PC-3 (cell line): ENCODE data around the gene OMD. TPM values are rescaled to one million over a fixed set of nuclear protein-coding genes. Genes with fewer than 3 reads are reported as not detected.

Experiments used
- ATAC-seq: fragments of 200-7000 bp; cut with Tn5 transposase; 2 replicates; pipeline ENCODE4 v1.9.1; 2020; ENCODE audit warnings: mild to moderate bottlenecking, moderate library complexity
- BruUV-seq: library from RNA; stranded (reverse); fragments of 400-500 nt; replicated peaks from 2 replicates; lab custom pipeline; 2021; lab: Mats Ljungman, UMichigan
- CTCF ChIA-PET: fragments of 300-600 bp; sonication (Branson Sonifier 250); formaldehyde crosslinking; loops from one replicate; lab custom pipeline; 2022; ENCODE audit warnings: antibody characterized with exemption; lab: Charles Lee
- POLR2A ChIA-PET: fragments of 300-600 bp; sonication (Branson Sonifier 250); formaldehyde crosslinking; loops from one replicate; lab custom pipeline; 2022; ENCODE audit warnings: antibody characterized with exemption; ENCODE audit not compliant: unreplicated experiment; lab: Charles Lee
- DNase-seq: peaks from one replicate; pipeline ENCODE4 v3.0.0-alpha.2; 2015
- H2AFZ ChIP-seq: fragments of 300-600 bp; sonication (generic); 2 replicates; pipeline ENCODE4 v1.6.0; 2016; ENCODE audit warnings: antibody characterized with exemption, low read length
- H3F3A ChIP-seq: fragments of 300-600 bp; sonication (generic); one replicate; pipeline ENCODE4 v1.6.0; 2017; ENCODE audit warnings: antibody characterized with exemption, low read length, control low read depth, mild to moderate bottlenecking; ENCODE audit not compliant: unreplicated experiment
- H3K27ac ChIP-seq: fragments of 300-600 bp; sonication (generic); 2 replicates; pipeline ENCODE4 v1.5.1; 2016; ENCODE audit warnings: mild to moderate bottlenecking, low read length
- H3K27me3 ChIP-seq: fragments of 300-600 bp; sonication (generic); 2 replicates; pipeline ENCODE4 v1.6.1; 2016; ENCODE audit warnings: low read length, mixed read lengths
- H3K36me3 ChIP-seq: fragments of 300-600 bp; sonication (generic); 2 replicates; pipeline ENCODE4 v1.6.1; 2016; ENCODE audit warnings: low read depth, mixed run types, low read length, mixed read lengths
- H3K4me1 ChIP-seq: fragments of 300-600 bp; sonication (generic); 2 replicates; pipeline ENCODE4 v1.5.1; 2016; ENCODE audit warnings: low read length; ENCODE audit not compliant: insufficient read depth
- H3K4me2 ChIP-seq: fragments of 300-600 bp; sonication (generic); 2 replicates; pipeline ENCODE4 v1.6.0; 2016; ENCODE audit warnings: low read length
- H3K4me3 ChIP-seq: fragments of 300-600 bp; sonication (generic); 2 replicates; pipeline ENCODE4 v1.5.1; 2016; ENCODE audit warnings: mild to moderate bottlenecking, low read length, mixed read lengths
- H3K79me2 ChIP-seq: fragments of 300-600 bp; sonication (generic); 2 replicates; pipeline ENCODE4 v1.6.1; 2017; ENCODE audit warnings: low read length, mixed read lengths
- H3K9ac ChIP-seq: fragments of 300-600 bp; sonication (generic); 2 replicates; pipeline ENCODE4 v1.6.0; 2016; ENCODE audit warnings: mild to moderate bottlenecking, low read length
- H3K9me2 ChIP-seq: fragments of 300-600 bp; sonication (generic); replicated peaks from 2 replicates; pipeline ENCODE4 v1.6.1; 2016; ENCODE audit warnings: mixed run types, low read length, mixed read lengths
- H3K9me3 ChIP-seq: fragments of 300-600 bp; sonication (generic); 2 replicates; pipeline ENCODE4 v1.6.1; 2016; ENCODE audit warnings: low read length, mixed read lengths
- H4K20me1 ChIP-seq: fragments of 300-600 bp; sonication (generic); 2 replicates; pipeline ENCODE4 v1.6.1; 2016; ENCODE audit warnings: low read length, mixed read lengths
- EZH2 ChIP-seq: fragments of 300-600 bp; sonication (generic); IDR thresholded peaks from one replicate; pipeline ENCODE4 v1.6.1; 2017; ENCODE audit warnings: antibody characterized with exemption, mild to moderate bottlenecking, low read length; ENCODE audit not compliant: unreplicated experiment
- EZH2phosphoT487 ChIP-seq: fragments of 300-600 bp; sonication (generic); IDR thresholded peaks from 2 replicates; pipeline ENCODE4 v1.6.1; 2018; ENCODE audit warnings: mild to moderate bottlenecking, antibody characterized with exemption, low read length, borderline replicate concordance
- intact Hi-C: fragments of 100-400 bp; cut with micrococcal nuclease; formaldehyde crosslinking; loops from 2 replicates; pipeline ENCODE4 v1.9.0; 2023
- total RNA-seq: library from RNA; depleted of rRNA; stranded (reverse); fragments of >200 nt; gene quantifications from 2 replicates; pipeline ENCODE4 v1.2.3, GENCODE V29; 2014
- TF ChIP-seq, protein P1 (sequence below): fragments of 300-600 bp; sonication (generic); conservative IDR thresholded peaks from 2 replicates; pipeline ENCODE4 v1.5.1; 2017; ENCODE audit warnings: antibody characterized with exemption, low read depth, mild to moderate bottlenecking, low read length

Gene OMD
- total RNA-seq, 1 experiment from 2014 or later: not detected

DNA sequence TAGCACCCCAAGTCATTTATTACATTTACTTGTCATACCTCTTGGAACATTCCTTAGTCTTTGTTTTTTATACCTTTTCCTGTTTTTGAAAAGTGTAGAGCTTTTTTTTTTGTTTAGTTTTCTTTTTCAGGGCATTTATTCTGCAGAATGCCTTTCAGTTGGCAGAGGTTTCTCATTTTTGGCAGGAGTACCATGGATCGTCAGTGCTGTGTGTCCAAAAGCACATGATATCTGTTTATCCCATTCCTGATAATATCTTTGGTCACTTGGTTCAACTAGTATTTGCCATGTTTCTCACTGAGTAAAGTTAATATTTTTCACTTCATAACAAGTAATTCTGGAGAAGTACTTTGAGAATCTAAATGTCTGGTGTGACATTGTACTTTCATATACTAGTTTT is 30.6 kb downstream of the OMD start:
- H3F3A ChIP-seq: no peaks in the 10 kb centered on the region
- no peak overlapping the region for H3K9ac ChIP-seq
- no peak overlapping the region for H2AFZ ChIP-seq
- no TSS peak for BruUV-seq
- no peaks in the 10 kb centered on the region for H3K9me3 ChIP-seq
- H3K27ac ChIP-seq: no peak overlapping the region
- ChIA-PET CTCF (no interaction called here), POLR2A (no interaction called here)
- no peak for ATAC-seq
- H3K36me3 ChIP-seq: no peaks in the 10 kb centered on the region
- no peaks in the 10 kb centered on the region for H3K79me2 ChIP-seq
- no peaks in the 10 kb centered on the region for H4K20me1 ChIP-seq
- DNase-seq: no peak
- H3K4me1 ChIP-seq: no peaks in the 10 kb centered on the region
- no peak overlapping the region for H3K4me2 ChIP-seq
- intact Hi-C loops: no loop called here
- H3K4me3 ChIP-seq: no peak overlapping the region
- H3K27me3 ChIP-seq: no peaks in the 10 kb centered on the region
- H3K9me2 ChIP-seq: no peaks in the 10 kb centered on the region
- TF ChIP-seq EZH2phosphoT487: no peak

DNA sequence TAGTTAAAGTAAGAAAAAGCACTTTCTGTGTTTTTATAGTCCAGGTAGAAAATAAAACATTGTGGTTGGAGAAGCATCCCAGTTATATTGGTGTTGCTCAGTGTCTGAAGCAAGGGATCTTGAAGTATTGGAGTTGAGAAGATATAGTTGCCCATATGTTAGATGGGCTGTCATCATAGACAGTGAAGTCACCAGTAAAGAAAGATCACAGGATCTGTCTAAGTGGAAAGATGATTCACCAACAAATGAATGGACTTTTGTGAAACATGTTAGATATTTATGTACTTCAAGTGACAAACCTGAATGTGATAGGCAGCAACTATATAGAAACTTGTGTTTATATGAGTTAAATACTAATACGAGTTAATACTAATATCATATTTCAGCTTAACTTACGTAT is 31.6 kb downstream of the OMD start:
- Histone ChIP-seq H3K4me2 (no peak overlapping the region), H3K27me3 (no peaks in the 10 kb centered on the region), H3F3A (no peaks in the 10 kb centered on the region), H3K9ac (no peak overlapping the region), H4K20me1 (no peaks in the 10 kb centered on the region), H3K27ac (no peak overlapping the region), H2AFZ (no peak overlapping the region), H3K4me1 (no peaks in the 10 kb centered on the region), H3K9me3 (no peaks in the 10 kb centered on the region), H3K36me3 (no peaks in the 10 kb centered on the region), H3K4me3 (no peak overlapping the region), H3K79me2 (no peaks in the 10 kb centered on the region), H3K9me2 (no peaks in the 10 kb centered on the region)
- intact Hi-C loops: no loop called here
- ATAC-seq: no peak
- POLR2A ChIA-PET: no interaction called here
- TF ChIP-seq EZH2phosphoT487 (no peak), EZH2 (no peak)
- TF ChIP-seq, protein P1, sequence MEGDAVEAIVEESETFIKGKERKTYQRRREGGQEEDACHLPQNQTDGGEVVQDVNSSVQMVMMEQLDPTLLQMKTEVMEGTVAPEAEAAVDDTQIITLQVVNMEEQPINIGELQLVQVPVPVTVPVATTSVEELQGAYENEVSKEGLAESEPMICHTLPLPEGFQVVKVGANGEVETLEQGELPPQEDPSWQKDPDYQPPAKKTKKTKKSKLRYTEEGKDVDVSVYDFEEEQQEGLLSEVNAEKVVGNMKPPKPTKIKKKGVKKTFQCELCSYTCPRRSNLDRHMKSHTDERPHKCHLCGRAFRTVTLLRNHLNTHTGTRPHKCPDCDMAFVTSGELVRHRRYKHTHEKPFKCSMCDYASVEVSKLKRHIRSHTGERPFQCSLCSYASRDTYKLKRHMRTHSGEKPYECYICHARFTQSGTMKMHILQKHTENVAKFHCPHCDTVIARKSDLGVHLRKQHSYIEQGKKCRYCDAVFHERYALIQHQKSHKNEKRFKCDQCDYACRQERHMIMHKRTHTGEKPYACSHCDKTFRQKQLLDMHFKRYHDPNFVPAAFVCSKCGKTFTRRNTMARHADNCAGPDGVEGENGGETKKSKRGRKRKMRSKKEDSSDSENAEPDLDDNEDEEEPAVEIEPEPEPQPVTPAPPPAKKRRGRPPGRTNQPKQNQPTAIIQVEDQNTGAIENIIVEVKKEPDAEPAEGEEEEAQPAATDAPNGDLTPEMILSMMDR: no peak
- DNase-seq: no peak
- BruUV-seq: no TSS peak
- CTCF ChIA-PET: no interaction called here

DNA sequence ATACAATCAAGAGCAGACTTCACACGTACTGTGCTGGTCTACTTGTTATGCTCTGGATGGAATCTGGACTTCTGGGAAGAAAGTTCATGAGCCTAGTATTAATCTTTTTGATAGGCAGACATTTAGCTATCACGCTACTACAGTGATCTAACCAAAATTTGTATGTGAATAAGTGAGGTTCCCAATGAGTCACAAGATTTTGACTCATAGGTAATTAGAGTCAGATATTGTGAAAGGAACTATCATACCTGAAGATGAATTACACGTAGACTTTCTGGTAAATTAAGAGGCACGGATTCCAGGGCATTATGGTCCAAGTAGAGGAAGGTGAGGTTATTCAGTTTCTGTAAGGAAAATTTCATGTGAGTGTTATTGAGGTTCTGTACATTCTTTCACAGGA is 38.3 kb downstream of the OMD start:
- peak overlapping the region; percentile 60 for H3K27ac ChIP-seq

More for the DNA sequence above, 38.3 kb downstream of the OMD start:
- ChIA-PET CTCF (no interaction called here), POLR2A (no interaction called here)
- no TSS peak for BruUV-seq
- no peaks in the 10 kb centered on the region for H3K79me2 ChIP-seq
- TF ChIP-seq EZH2phosphoT487 (no peak), EZH2 (no peak)
- TF ChIP-seq, protein P1: no peak
- intact Hi-C loops: no loop called here
- H3K9ac ChIP-seq: no peak overlapping the region
- H3F3A ChIP-seq: no peaks in the 10 kb centered on the region
- H4K20me1 ChIP-seq: no peaks in the 10 kb centered on the region
- H3K9me3 ChIP-seq: no peaks in the 10 kb centered on the region
- no peak overlapping the region for H2AFZ ChIP-seq
- H3K4me3 ChIP-seq: no peak overlapping the region
- H3K4me2 ChIP-seq: peak overlapping the region; percentile 7; the same call in 1 of the 2 replicates
- no peaks in the 10 kb centered on the region for H3K27me3 ChIP-seq
- DNase-seq (peak; percentile 46), ATAC-seq (no peak)
- H3K9me2 ChIP-seq: no peaks in the 10 kb centered on the region
- H3K4me1 ChIP-seq: peaks cover 19% of the 10 kb centered on the region
- H3K36me3 ChIP-seq: no peaks in the 10 kb centered on the region
